OCI-LY3 (cell line): ENCODE measurements around the gene GALNT2.

Source experiments
- H2AFZ ChIP-seq: fragments of 200-600, 300-600 bp; shearing (Covaris generic); 2 replicates; pipeline ENCODE4 v1.6.0; 2014; ENCODE audit warnings: antibody characterized with exemption, low read depth, low read length
- H3K27ac ChIP-seq: fragments of 200-600, 300-600 bp; sonication (generic); 2 replicates; pipeline ENCODE4 v1.5.1; 2014; ENCODE audit warnings: mild to moderate bottlenecking, low read length, moderate library complexity, mixed read lengths
- H3K27me3 ChIP-seq: fragments of 200-600, 300-600 bp; sonication (generic); 2 replicates; pipeline ENCODE4 v1.6.1; 2014; ENCODE audit warnings: low read depth, low read length, mixed read lengths
- H3K36me3 ChIP-seq: fragments of 200-600, 300-600 bp; sonication (generic); replicated peaks from 2 replicates; pipeline ENCODE3; 2014; ENCODE audit warnings: low read depth, low read length, mixed read lengths
- H3K4me1 ChIP-seq: fragments of 300-600, 200-600 bp; sonication (generic); 2 replicates; pipeline ENCODE4 v1.6.1; 2014; ENCODE audit warnings: low read length, mixed read lengths
- H3K4me2 ChIP-seq: fragments of 200-600, 300-600 bp; sonication (generic); 2 replicates; pipeline ENCODE4 v1.6.1; 2014; ENCODE audit warnings: low read length, mixed read lengths
- H3K4me3 ChIP-seq: fragments of 300-600, 200-600 bp; sonication (generic); 2 replicates; pipeline ENCODE4 v1.5.1; 2014; ENCODE audit warnings: antibody characterized with exemption, mild to moderate bottlenecking, low read length, moderate library complexity
- H3K79me2 ChIP-seq: fragments of 300-600, 200-600 bp; shearing (Covaris generic); 2 replicates; pipeline ENCODE4 v1.6.1; 2014; ENCODE audit warnings: mild to moderate bottlenecking, low read length, mixed read lengths
- H3K9ac ChIP-seq: fragments of 300-600, 200-600 bp; shearing (Covaris generic); 2 replicates; pipeline ENCODE4 v1.6.0; 2014; ENCODE audit warnings: mild to moderate bottlenecking, low read length, moderate library complexity
- H3K9me3 ChIP-seq: fragments of 200-600, 300-600 bp; shearing (Covaris generic); 2 replicates; pipeline ENCODE4 v1.6.1; 2014; ENCODE audit warnings: low read length, mixed read lengths; ENCODE audit not compliant: insufficient read depth
- H4K20me1 ChIP-seq: fragments of 200-600, 300-600 bp; sonication (generic); 2 replicates; pipeline ENCODE4 v1.6.1; 2016; ENCODE audit warnings: low read length, mixed read lengths; ENCODE audit not compliant: insufficient read depth
- CTCF ChIP-seq: fragments of 200-600, 300-600 bp; sonication (generic); IDR thresholded peaks from 2 replicates; pipeline ENCODE4 v1.5.1; 2014; ENCODE audit warnings: antibody characterized with exemption, low read length, low read depth
- EZH2phosphoT487 ChIP-seq: fragments of 200-600 bp; shearing (Covaris generic); IDR thresholded peaks from 2 replicates; pipeline ENCODE4 v1.6.1; 2018; ENCODE audit warnings: antibody characterized with exemption, mixed run types, low read depth

Gene GALNT2

GRCh38 chr1:230082211-230082610 is 15.2 kb downstream of the GALNT2 start:
- Histone ChIP-seq H3K4me1 (peaks cover 9% of the 10 kb centered on the region; the same call in 1 of the 2 replicates), H2AFZ (no peak overlapping the region), H3K9me3 (no peaks in the 10 kb centered on the region), H3K4me2 (no peak overlapping the region), H3K36me3 (peaks cover 6% of the 10 kb centered on the region), H3K79me2 (peaks cover 95% of the 10 kb centered on the region), H3K27me3 (no peaks in the 10 kb centered on the region), H3K9ac (no peak overlapping the region), H3K27ac (no peak overlapping the region), H3K4me3 (no peak overlapping the region), H4K20me1 (peaks cover 96% of the 10 kb centered on the region)
- no peak for TF ChIP-seq CTCF
- TF ChIP-seq EZH2phosphoT487, result no peak

- no peak overlapping the region for H2AFZ ChIP-seq
- H3K27ac ChIP-seq, result no peak overlapping the region
- TF ChIP-seq EZH2phosphoT487 (no peak), CTCF (no peak)
- peaks cover 96% of the 10 kb centered on the region for H4K20me1 ChIP-seq
- H3K4me1 ChIP-seq, result peaks cover 9% of the 10 kb centered on the region; the same call in 1 of the 2 replicates
- peaks cover 2% of the 10 kb centered on the region for H3K36me3 ChIP-seq
- no peaks in the 10 kb centered on the region for H3K9me3 ChIP-seq
- H3K9ac ChIP-seq, result no peak overlapping the region
- H3K4me2 ChIP-seq, result no peak overlapping the region
- peaks cover 95% of the 10 kb centered on the region for H3K79me2 ChIP-seq
- H3K27me3 ChIP-seq, result no peaks in the 10 kb centered on the region
- H3K4me3 ChIP-seq, result no peak overlapping the region
Measured at GRCh38 chr1:230083053-230083452, 16.0 kb downstream of the GALNT2 start.

- Histone ChIP-seq H2AFZ (no peak overlapping the region), H3K27ac (no peak overlapping the region), H4K20me1 (peaks cover 94% of the 10 kb centered on the region), H3K9ac (no peak overlapping the region), H3K36me3 (peaks cover 2% of the 10 kb centered on the region), H3K27me3 (no peaks in the 10 kb centered on the region), H3K9me3 (no peaks in the 10 kb centered on the region), H3K4me3 (no peak overlapping the region), H3K4me2 (no peak overlapping the region), H3K79me2 (peaks cover 98% of the 10 kb centered on the region), H3K4me1 (peaks cover 9% of the 10 kb centered on the region; the same call in 1 of the 2 replicates)
- no peak for TF ChIP-seq EZH2phosphoT487
Measured at GRCh38 chr1:230083746-230084407, 16.8 kb downstream of the GALNT2 start.

- H3K27ac ChIP-seq, result no peak overlapping the region
- no peaks in the 10 kb centered on the region for H3K27me3 ChIP-seq
- no peak overlapping the region for H3K4me3 ChIP-seq
- H2AFZ ChIP-seq, result no peak overlapping the region
- H3K9me3 ChIP-seq, result no peaks in the 10 kb centered on the region
- peaks cover 91% of the 10 kb centered on the region for H4K20me1 ChIP-seq
- peaks cover 97% of the 10 kb centered on the region for H3K79me2 ChIP-seq
- H3K4me1 ChIP-seq, result peaks cover 9% of the 10 kb centered on the region; the same call in 1 of the 2 replicates
- no peak overlapping the region for H3K4me2 ChIP-seq
- TF ChIP-seq CTCF (no peak), EZH2phosphoT487 (no peak)
- peaks cover 3% of the 10 kb centered on the region for H3K36me3 ChIP-seq
- no peak overlapping the region for H3K9ac ChIP-seq
Measured at GRCh38 chr1:230084408-230085177, 17.6 kb downstream of the GALNT2 start.
